Forelimb muscle (tissue), 1 donor: ENCODE data around the gene C13orf46. TPM values are rescaled to one million over a fixed set of nuclear protein-coding genes. Genes with fewer than 3 reads are reported as not detected.
"Not testable (repeated sequence)": the region's sequence is repeated elsewhere in the genome, so short reads cannot be mapped to it uniquely, and the experiment has no call there.

Source experiments
- DNase-seq: peaks from one replicate; pipeline ENCODE4 v3.0.0-alpha.2; 2013; ENCODE audit warnings: low read depth
- polyA plus RNA-seq: library from polyadenylated mRNA; unstranded; fragments of 120-200 nt; gene quantifications from one replicate; pipeline ENCODE4 v1.2.1, GENCODE V29; 2013; ENCODE audit not compliant: insufficient read length

C13orf46 gene
- polyA plus RNA-seq, 1 donor = 0.57 TPM

- no peak for DNase-seq
These were observed 18.6 kb upstream of the C13orf46 start for GRCh38 chr13:113992276-113993005.

DNA sequence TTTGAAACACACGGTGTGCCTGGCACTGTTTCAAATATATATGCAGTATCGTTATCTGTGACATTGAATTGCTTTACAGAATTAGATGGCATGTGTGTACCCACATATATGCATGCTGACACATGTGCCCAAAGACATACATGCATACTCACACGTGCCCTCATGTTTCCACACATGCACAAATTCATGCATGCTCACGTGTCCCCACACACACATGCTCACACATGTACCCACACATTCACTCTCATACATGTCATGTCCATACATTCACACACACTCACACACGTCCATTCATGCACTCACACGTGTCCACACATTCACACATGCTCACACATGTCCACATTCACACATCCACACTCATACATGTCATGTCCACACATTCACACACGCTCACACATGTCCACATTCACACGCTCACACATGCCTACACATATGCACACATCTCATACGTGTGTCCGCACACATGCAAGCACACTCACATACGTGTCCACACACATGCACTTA, 17.9 kb upstream of the C13orf46 start:
- no peak for DNase-seq

GRCh38 chr13:113991191-113991669, 17.4 kb upstream of the C13orf46 start:
- DNase-seq = no peak

DNA sequence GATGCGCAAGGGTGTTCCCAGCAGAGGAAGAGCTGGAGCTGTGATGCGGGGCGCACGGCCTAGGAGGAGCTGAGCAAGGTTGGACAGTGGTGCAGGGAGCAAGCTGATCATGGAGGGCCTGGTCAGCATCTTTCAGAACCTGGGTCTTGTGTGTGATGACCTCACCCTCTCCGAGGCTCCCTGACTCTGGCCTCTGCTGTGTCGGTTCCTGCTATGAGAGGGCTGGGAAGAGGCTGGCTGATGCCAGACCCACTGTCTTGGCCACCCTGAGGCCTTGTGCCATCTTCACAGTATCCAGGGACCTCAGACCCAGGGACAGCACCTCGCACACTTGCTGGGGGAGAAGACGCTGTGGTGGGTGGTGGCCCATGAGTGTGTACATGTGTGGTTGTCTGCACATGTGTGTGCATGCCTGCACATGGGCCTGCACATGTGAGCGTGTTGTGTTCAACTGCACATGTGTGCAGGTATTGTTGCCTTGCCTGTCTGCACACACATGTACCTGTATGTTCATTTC, 16.5 kb upstream of the C13orf46 start:
- no peak for DNase-seq

- no peak for DNase-seq
These were observed 15.9 kb upstream of the C13orf46 start for GRCh38 chr13:113989585-113990300.

GRCh38 chr13:113988859-113989258, 15.0 kb upstream of the C13orf46 start:
- DNase-seq = not testable (repeated sequence)

DNA sequence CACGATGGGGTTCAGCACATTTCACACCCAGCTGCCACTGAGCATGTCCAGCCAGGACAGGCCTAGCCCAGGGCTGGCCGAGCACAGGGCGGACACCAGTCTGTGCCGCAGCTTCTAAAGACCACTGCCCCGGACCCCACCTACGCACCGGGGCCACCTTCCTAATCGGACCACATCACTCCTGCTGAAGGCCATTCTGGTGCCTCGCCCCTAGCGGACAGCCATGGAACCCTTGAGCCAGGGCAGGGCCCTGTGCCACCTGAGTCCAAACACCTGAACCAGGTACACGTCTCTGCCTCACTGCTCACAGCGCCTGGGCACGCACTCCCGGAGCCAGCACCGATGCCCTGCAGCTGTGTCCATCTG, 8.4 kb upstream of the C13orf46 start:
- DNase-seq = no peak

DNA sequence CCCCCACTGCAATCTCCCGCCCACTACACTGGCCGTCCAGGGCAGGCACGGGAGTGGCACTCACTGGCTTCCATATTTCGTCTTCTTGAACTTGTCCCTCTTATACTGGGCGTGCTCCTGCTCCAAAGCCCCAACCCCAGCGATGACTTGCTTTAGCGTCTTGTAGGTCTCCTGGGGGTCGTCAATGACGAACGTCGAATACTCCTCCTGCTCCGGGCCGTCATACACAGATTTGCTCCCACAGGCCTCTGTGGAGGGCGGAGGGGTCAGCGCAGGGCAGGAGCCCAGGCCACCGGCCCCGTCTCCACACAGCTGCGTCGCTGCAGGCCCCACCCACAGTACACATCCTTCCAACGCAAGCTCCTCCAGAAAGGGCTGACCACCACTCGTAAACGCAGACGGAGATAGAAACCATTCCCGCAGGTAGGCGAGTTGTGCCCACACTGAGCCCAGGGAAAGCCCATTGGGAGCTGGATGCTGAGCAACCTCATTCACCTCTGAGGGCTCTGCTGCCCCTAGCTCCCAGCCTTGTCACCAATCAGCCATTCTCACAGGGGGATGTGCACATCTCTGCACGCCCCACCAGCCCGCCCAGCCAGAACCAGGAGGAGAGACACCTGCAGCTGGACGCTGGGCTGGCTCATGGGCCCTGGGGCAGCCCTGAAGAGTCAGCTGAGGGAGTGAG, 7.9 kb upstream of the C13orf46 start:
- no peak for DNase-seq

GRCh38 chr13:113981194-113981605, 7.3 kb upstream of the C13orf46 start:
- DNase-seq = no peak

- DNase-seq = no peak
These were observed 6.7 kb upstream of the C13orf46 start for GRCh38 chr13:113980489-113981064.

DNA sequence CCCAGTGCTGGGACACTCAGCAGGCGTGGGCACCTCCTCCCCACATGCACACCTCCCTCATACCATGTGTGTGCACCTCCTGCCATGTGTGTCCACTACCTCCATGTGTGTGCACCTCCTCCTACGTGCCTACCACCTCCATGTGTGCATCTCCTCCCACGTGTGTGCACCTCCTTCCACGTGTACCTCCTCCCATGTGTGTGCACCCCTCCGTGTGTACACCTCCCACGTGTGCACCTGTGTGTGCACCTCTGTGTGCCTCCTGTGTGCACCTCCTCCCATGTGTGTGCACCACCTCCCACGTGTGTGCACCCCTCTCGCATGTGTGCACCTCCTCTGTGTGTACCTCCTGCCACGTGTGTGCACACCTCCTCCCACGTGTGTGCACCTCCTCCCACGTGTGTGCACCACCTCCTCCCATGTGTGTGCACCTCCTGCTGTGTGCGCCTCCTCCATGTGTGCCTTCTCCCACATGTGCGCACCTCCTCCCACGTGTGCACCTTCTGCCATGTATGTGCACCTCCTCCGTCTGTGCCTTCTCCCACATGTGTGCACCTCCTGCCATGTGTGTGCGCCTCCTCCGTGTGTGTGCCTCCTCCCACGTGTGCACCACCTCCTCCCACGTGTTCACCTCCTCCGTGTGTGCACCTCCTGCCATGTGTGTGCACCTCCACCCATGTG, 6.1 kb upstream of the C13orf46 start:
- DNase-seq = no peak

- no peak for DNase-seq
These were observed 5.0 kb upstream of the C13orf46 start for GRCh38 chr13:113978741-113979481.

- DNase-seq = no peak
These were observed 4.1 kb upstream of the C13orf46 start for GRCh38 chr13:113977976-113978375.

GRCh38 chr13:113976711-113977684, 3.1 kb upstream of the C13orf46 start:
- DNase-seq = no peak

- no peak for DNase-seq
These were observed 1.5 kb upstream of the C13orf46 start for GRCh38 chr13:113975416-113975815.

GRCh38 chr13:113974304-113975281, 717 bp upstream of the C13orf46 start:
- DNase-seq = no peak

- DNase-seq = no peak
These were observed 1.2 kb downstream of the C13orf46 start for GRCh38 chr13:113972451-113973217.
